Measurements from ENCODE around the gene CDK12. TPM values are rescaled to one million over a fixed set of nuclear protein-coding genes. Genes with fewer than 3 reads are reported as not detected.
"Not testable (repeated sequence)": the region's sequence is repeated elsewhere in the genome, so short reads cannot be mapped to it uniquely, and the experiment has no call there.

The CDK12 gene
- total RNA-seq, 1 donor from 2014 or later: 43.0 TPM

GRCh38 chr17:39541652-39542051 lies 80.4 kb downstream of the CDK12 start:
- TF ChIP-seq CTCF (IDR thresholded peaks at IDR 0.05): no peak
- DNase-seq (ENCODE audit: low spot score): no peak
- Mint-ChIP-seq H3K4me3 (ENCODE audit: unreplicated experiment) (no peak overlapping the region), H3K36me3 (ENCODE audit: low read depth) (peaks cover 4% of the 10 kb centered on the region), H3K27me3 (ENCODE audit: low read depth) (no peaks in the 10 kb centered on the region), H3K9me3 (ENCODE audit: low read depth) (no peaks in the 10 kb centered on the region), H3K4me1 (ENCODE audit: low read depth) (peaks cover 3% of the 10 kb centered on the region), H3K27ac (ENCODE audit: unreplicated experiment) (no peak overlapping the region)

- Mint-ChIP-seq H3K36me3 (ENCODE audit: low read depth) (peaks cover 4% of the 10 kb centered on the region), H3K9me3 (ENCODE audit: low read depth) (no peaks in the 10 kb centered on the region), H3K27ac (ENCODE audit: unreplicated experiment) (no peak overlapping the region), H3K4me1 (ENCODE audit: low read depth) (peaks cover 8% of the 10 kb centered on the region), H3K4me3 (ENCODE audit: unreplicated experiment) (no peak overlapping the region), H3K27me3 (ENCODE audit: low read depth) (no peaks in the 10 kb centered on the region)
- DNase-seq (ENCODE audit: low spot score): no peak
- TF ChIP-seq CTCF (IDR thresholded peaks at IDR 0.05): no peak
Measured at GRCh38 chr17:39543176-39543575, 81.9 kb downstream of the CDK12 start.

- H3K27ac Mint-ChIP-seq (ENCODE audit: unreplicated experiment): no peak overlapping the region
- no peaks in the 10 kb centered on the region for H3K9me3 Mint-ChIP-seq (ENCODE audit: low read depth)
- H3K4me3 Mint-ChIP-seq (ENCODE audit: unreplicated experiment): no peak overlapping the region
- peaks cover 13% of the 10 kb centered on the region for H3K4me1 Mint-ChIP-seq (ENCODE audit: low read depth)
- no peak for TF ChIP-seq CTCF (IDR thresholded peaks at IDR 0.05)
- H3K36me3 Mint-ChIP-seq (ENCODE audit: low read depth): peaks cover 4% of the 10 kb centered on the region
- DNase-seq (ENCODE audit: low spot score): no peak
- no peaks in the 10 kb centered on the region for H3K27me3 Mint-ChIP-seq (ENCODE audit: low read depth)
Measured at GRCh38 chr17:39543664-39544063, 82.4 kb downstream of the CDK12 start.

GRCh38 chr17:39544361-39544760 lies 83.1 kb downstream of the CDK12 start:
- not testable (repeated sequence) for H3K36me3 Mint-ChIP-seq (ENCODE audit: low read depth); H3K9me3 Mint-ChIP-seq (ENCODE audit: low read depth); H3K4me3 Mint-ChIP-seq (ENCODE audit: unreplicated experiment); DNase-seq (ENCODE audit: low spot score); H3K27me3 Mint-ChIP-seq (ENCODE audit: low read depth); H3K27ac Mint-ChIP-seq (ENCODE audit: unreplicated experiment)
- peaks cover 19% of the 10 kb centered on the region for H3K4me1 Mint-ChIP-seq (ENCODE audit: low read depth)

GRCh38 chr17:39547713-39548478 lies 86.6 kb downstream of the CDK12 start:
- peaks cover 49% of the 10 kb centered on the region for H3K4me1 Mint-ChIP-seq (ENCODE audit: low read depth)
- no peaks in the 10 kb centered on the region for H3K9me3 Mint-ChIP-seq (ENCODE audit: low read depth)
- H3K4me3 Mint-ChIP-seq (ENCODE audit: unreplicated experiment): no peak overlapping the region
- peak; percentile 98 for TF ChIP-seq CTCF (IDR thresholded peaks at IDR 0.05)
- peak overlapping the region; percentile 32 for H3K27ac Mint-ChIP-seq (ENCODE audit: unreplicated experiment)
- no peak for DNase-seq (ENCODE audit: low spot score)
- H3K36me3 Mint-ChIP-seq (ENCODE audit: low read depth): peaks cover 14% of the 10 kb centered on the region
- no peaks in the 10 kb centered on the region for H3K27me3 Mint-ChIP-seq (ENCODE audit: low read depth)
